ENCODE data around the gene PTHLH.

The PTHLH gene

GRCh38 chr12:27913999-27914614, 58.4 kb downstream of the PTHLH start:
- Histone ChIP-seq H3K4me3 (ENCODE audit: insufficient read depth, low read length, poor library complexity, severe bottlenecking) (no peak overlapping the region), H3K9me3 (ENCODE audit: insufficient read depth, low read length) (no peaks in the 10 kb centered on the region), H3F3A (ENCODE audit: insufficient read depth) (peaks cover 31% of the 10 kb centered on the region), H3K79me2 (ENCODE audit: insufficient read depth, low read length) (no peaks in the 10 kb centered on the region; the same call in 1 of the 2 replicates), H3K36me3 (ENCODE audit: low read length) (no peaks in the 10 kb centered on the region), H3K4me2 (ENCODE audit: low read depth, low read length, poor library complexity, severe bottlenecking) (peak overlapping the region; percentile 51), H2AFZ (ENCODE audit: low read depth, low read length, severe bottlenecking) (no peak overlapping the region), H4K20me1 (ENCODE audit: low read depth, low read length) (no peaks in the 10 kb centered on the region), H3K9ac (ENCODE audit: low read length) (peak overlapping the region; percentile 38), H3K27me3 (ENCODE audit: low read length) (no peaks in the 10 kb centered on the region), H3K9me2 (replicated peaks; ENCODE audit: insufficient read depth, low read length) (no peaks in the 10 kb centered on the region), H3K27ac (ENCODE audit: low read depth, low read length) (peak overlapping the region; percentile 96)
- TF ChIP-seq EZH2phosphoT487 (conservative IDR thresholded peaks at IDR 0.05; ENCODE audit: low read length) = no peak

DNA sequence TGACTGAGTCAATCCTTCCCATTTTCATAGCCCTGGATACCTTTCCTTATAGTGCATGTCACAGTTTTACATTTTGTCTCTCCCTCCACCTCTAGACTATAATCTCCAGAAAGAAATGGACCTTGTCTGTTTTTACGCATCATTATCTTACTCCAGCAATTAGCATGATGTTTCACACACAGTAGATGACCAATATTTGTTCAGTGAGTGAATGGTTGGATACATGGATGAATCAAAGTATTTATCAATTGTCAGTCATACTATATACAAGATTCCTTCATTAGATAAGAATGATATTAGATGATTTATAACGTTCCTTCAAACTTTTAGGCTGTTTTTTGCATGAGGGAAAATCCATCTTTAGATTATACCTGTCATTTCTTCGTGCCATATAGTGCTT, 61.1 kb downstream of the PTHLH start:
- Histone ChIP-seq H3K27me3 (ENCODE audit: low read length) (no peaks in the 10 kb centered on the region), H3K9me2 (replicated peaks; ENCODE audit: insufficient read depth, low read length) (no peaks in the 10 kb centered on the region), H3F3A (ENCODE audit: insufficient read depth) (peaks cover 20% of the 10 kb centered on the region), H3K79me2 (ENCODE audit: insufficient read depth, low read length) (no peaks in the 10 kb centered on the region; the same call in 1 of the 2 replicates), H4K20me1 (ENCODE audit: low read depth, low read length) (no peaks in the 10 kb centered on the region), H2AFZ (ENCODE audit: low read depth, low read length, severe bottlenecking) (no peak overlapping the region), H3K9ac (ENCODE audit: low read length) (no peak overlapping the region), H3K4me3 (ENCODE audit: insufficient read depth, low read length, poor library complexity, severe bottlenecking) (no peak overlapping the region), H3K27ac (ENCODE audit: low read depth, low read length) (peak overlapping the region; percentile 96; the same call in 1 of the 2 replicates), H3K4me2 (ENCODE audit: low read depth, low read length, poor library complexity, severe bottlenecking) (no peak overlapping the region), H3K36me3 (ENCODE audit: low read length) (no peaks in the 10 kb centered on the region), H3K9me3 (ENCODE audit: insufficient read depth, low read length) (no peaks in the 10 kb centered on the region)
- TF ChIP-seq, protein P1, sequence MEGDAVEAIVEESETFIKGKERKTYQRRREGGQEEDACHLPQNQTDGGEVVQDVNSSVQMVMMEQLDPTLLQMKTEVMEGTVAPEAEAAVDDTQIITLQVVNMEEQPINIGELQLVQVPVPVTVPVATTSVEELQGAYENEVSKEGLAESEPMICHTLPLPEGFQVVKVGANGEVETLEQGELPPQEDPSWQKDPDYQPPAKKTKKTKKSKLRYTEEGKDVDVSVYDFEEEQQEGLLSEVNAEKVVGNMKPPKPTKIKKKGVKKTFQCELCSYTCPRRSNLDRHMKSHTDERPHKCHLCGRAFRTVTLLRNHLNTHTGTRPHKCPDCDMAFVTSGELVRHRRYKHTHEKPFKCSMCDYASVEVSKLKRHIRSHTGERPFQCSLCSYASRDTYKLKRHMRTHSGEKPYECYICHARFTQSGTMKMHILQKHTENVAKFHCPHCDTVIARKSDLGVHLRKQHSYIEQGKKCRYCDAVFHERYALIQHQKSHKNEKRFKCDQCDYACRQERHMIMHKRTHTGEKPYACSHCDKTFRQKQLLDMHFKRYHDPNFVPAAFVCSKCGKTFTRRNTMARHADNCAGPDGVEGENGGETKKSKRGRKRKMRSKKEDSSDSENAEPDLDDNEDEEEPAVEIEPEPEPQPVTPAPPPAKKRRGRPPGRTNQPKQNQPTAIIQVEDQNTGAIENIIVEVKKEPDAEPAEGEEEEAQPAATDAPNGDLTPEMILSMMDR (IDR thresholded peaks at IDR 0.05; ENCODE audit: insufficient read depth, low read length, poor library complexity, severe bottlenecking) = no peak
- TF ChIP-seq EZH2phosphoT487 (conservative IDR thresholded peaks at IDR 0.05; ENCODE audit: low read length) = no peak
